Body of pancreas (tissue), 4 donors: ENCODE measurements around the gene C12orf57.

Source experiments
- CTCF ChIP-seq, 7 experiments: fragments of 450-650 bp in 4 of 7; fragments of 200-600 bp in 3 of 7; sonication (generic) in 3 of 7; IDR thresholded peaks; one replicate each; pipeline ENCODE4 v1.5.1; 2016 to 2019; ENCODE audit warnings: antibody characterized with exemption in 7 of 7
- POLR2A ChIP-seq, 3 donors: fragments of 450-650 bp; IDR thresholded peaks; one replicate each; pipeline ENCODE4 v1.6.1; 2016; ENCODE audit warnings: antibody characterized with exemption in 3 of 3, mild to moderate bottlenecking in 2 of 3

GRCh38 chr12:6923003-6923732 lies 20.7 kb upstream of the C12orf57 start:
- TF ChIP-seq CTCF (IDR thresholded peaks at IDR 0.05) (no peak), POLR2A (IDR thresholded peaks at IDR 0.05) (no peak)
